Effector CD4-positive, alpha-beta T cell (primary cell): ENCODE results near the gene FBXO9.

ENCODE experiments used
- DNase-seq: peaks from one replicate; pipeline ENCODE4 v3.0.0-alpha.2; 2020

FBXO9 gene

GRCh38 chr6:53142810-53143209, 77.6 kb downstream of the FBXO9 start:
- no peak for DNase-seq

- DNase-seq: no peak
These were observed 78.5 kb downstream of the FBXO9 start for GRCh38 chr6:53143710-53144109.

- no peak for DNase-seq
These were observed 79.6 kb downstream of the FBXO9 start for GRCh38 chr6:53144802-53145201.

GRCh38 chr6:53148684-53149083, 83.5 kb downstream of the FBXO9 start, which contains the start of gene GCM1:
GCM1 (minus strand) TSS chr6:53148841; CDS start chr6:53145632, 3,209 bp downstream.
- DNase-seq: no peak
